Right kidney (tissue), 1 donor: ENCODE measurements around the gene NFATC4.

ENCODE experiments used
- DNase-seq: peaks from one replicate; pipeline ENCODE4 v3.0.0-alpha.2; 2016

Gene NFATC4

GRCh38 chr14:24409192-24409591 lies 41.2 kb downstream of the NFATC4 start:
- no peak for DNase-seq

GRCh38 chr14:24409956-24410355 lies 42.0 kb downstream of the NFATC4 start:
- DNase-seq: no peak

DNA sequence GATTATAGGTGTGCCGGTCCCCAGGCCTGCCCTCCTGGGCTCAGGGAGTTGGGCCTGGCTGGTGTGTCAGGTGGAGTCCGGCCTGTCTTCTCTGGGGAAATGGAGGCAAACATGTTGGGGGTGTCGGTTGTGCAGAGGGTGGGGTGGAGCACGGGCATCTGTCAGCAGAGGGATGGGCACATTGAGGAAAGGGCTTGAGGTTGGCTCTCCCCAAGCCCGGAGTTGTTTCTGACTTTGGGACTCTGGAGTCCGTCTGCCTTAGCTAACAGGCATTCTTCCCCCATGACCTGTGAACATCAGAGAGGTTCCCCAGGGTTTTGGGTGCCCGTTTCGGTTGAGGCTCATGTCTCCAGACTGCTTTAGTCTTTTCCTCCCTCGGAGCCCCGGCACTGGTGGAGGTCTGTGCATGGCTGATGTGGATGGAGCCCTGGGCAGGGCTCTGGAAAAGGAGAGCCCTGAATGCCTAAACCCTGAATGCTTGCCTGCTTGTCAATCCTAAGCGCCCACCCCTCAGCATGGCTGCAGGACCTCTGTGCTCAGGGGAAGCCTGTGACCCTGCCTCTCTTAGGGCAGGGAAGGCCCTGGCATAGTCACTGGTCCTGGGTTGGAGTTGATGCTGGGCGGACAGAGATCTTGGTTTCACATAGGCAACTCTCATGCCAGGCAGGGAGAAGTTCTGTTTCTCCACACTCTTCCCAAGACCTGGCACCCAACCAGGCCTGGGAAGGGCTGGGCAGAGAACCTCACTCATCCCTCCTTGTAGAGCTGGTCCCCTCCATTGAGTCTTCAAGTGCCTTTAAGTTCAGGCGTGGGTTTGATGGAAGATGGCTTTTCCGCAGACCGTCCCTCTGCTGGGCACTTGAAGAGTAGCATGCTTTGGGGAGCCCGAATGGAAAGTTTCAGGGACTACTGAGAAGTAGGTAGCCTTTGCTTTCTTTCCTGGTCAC lies 43.7 kb downstream of the NFATC4 start:
- DNase-seq: no peak

- DNase-seq: no peak
Observed at GRCh38 chr14:24414077-24414476, 46.1 kb downstream of the NFATC4 start.

GRCh38 chr14:24414732-24415420 lies 46.9 kb downstream of the NFATC4 start:
- no peak for DNase-seq

- no peak for DNase-seq
Observed at GRCh38 chr14:24415421-24416253, 47.7 kb downstream of the NFATC4 start.

GRCh38 chr14:24416254-24416931 lies 48.4 kb downstream of the NFATC4 start:
- DNase-seq: no peak

DNA sequence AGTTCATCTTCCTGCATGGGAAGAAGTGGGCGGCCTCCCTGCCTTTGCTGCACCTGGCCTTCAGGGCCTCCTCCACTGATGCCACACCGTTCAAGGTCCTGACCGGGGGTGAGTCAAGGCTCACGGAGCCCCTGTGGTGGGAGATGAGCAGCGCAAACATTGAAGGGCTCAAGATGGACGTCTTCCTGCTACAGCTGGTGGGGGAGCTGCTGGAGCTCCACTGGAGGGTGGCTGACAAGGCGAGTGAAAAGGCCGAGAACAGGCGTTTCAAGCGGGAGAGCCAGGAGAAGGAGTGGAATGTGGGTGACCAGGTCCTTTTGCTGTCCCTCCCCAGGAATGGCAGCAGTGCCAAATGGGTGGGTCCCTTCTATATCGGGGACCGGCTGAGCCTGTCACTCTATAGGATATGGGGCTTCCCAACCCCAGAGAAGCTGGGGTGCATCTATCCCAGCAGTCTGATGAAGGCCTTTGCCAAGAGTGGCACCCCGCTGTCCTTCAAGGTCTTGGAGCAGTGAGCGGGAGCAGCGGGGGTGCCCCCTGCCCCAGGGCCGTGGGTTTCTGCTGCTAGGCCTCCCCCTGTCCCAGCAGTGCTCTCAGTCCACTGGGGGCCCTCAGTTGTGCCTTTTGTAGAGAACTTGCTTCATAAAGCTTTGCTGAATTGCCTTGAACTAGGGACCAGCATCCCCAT lies 49.1 kb downstream of the NFATC4 start:
- no peak for DNase-seq

- DNase-seq: no peak
Observed at GRCh38 chr14:24417832-24418491, 50.0 kb downstream of the NFATC4 start.

DNA sequence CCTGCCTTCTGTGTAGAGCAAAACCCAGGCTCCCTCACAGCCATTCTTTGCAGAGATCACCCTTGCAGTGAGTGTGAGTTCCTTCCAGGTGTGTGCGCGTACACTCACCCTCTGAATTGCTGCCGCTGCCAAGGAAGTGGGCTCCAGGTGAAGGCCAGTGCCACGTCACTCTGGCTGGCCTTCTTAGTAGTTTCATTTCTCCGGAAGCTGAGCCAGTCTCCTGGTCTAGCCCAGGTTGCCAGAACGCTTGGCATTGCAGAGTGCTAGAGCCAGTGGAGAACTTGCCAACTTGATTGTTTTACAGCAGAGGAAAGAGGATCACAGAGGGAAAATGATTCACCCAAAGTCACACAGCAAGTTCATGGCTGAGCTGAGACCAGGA lies 50.5 kb downstream of the NFATC4 start:
- no peak for DNase-seq

DNA sequence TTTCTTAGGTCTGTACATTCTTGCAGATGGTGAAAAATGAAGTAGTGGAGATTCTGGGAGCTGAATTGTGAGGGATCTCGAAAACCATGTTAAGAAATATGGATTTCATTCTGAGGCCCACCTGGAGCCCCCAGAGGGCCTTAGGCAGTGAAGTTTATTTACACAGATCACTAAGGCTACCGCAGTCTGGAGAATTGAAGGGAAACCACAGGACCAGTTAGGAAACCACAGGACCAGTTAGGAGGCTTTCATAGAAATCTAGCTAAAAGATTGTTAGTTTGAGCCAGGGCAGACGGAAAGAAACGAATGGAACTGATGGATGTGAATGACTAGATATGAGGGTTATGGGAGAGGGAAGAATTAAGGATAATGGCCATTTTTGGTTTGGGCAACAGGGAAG lies 54.3 kb downstream of the NFATC4 start:
- DNase-seq: no peak

GRCh38 chr14:24422694-24423601 lies 55.0 kb downstream of the NFATC4 start:
- DNase-seq: no peak

- DNase-seq: no peak
Observed at GRCh38 chr14:24425704-24426103, 57.7 kb downstream of the NFATC4 start.

GRCh38 chr14:24426150-24426911 lies 58.3 kb downstream of the NFATC4 start:
- DNase-seq: no peak

GRCh38 chr14:24426912-24427536 lies 59.0 kb downstream of the NFATC4 start:
- DNase-seq: no peak

GRCh38 chr14:24427537-24428508 lies 59.8 kb downstream of the NFATC4 start:
- no peak for DNase-seq
